H1 (cell line): ENCODE data around the gene SELENOF. TPM values are rescaled to one million over a fixed set of nuclear protein-coding genes. Genes with fewer than 3 reads are reported as not detected.

Experiments
- CTCF ChIA-PET: fragments of 300-600 bp; sonication (Branson Sonifier 250); formaldehyde crosslinking; loops from one replicate; lab custom pipeline; 2021; ENCODE audit not compliant: partially characterized antibody; lab: Charles Lee
- POLR2A ChIA-PET: fragments of 300-600 bp; sonication (Branson Sonifier 250); formaldehyde crosslinking; loops from one replicate; lab custom pipeline; 2021; ENCODE audit warnings: inconsistent platforms; ENCODE audit not compliant: partially characterized antibody; lab: Charles Lee
- DNase-seq, 2 experiments: peaks; one replicate each; pipeline versions ENCODE4 v3.0.0 to v3.0.0-alpha.2; 2010 to 2022; ENCODE audit warnings: low spot score in 2 of 2, low read depth in 1 of 2, mixed read lengths in 1 of 2
- FAIRE-seq: peaks from 2 replicates; lab custom pipeline; 2011; peaks lifted over from hg19 to GRCh38; lab: Jason Lieb, UNC
- H2AFZ ChIP-seq: 2 replicates; pipeline ENCODE4 v1.8.1; 2012; ENCODE audit warnings: low read length, inconsistent platforms
- H2AK5ac ChIP-seq: 2 replicates; pipeline ENCODE4 v1.6.1; 2013; ENCODE audit warnings: low read depth, low read length
- H2BK120ac ChIP-seq: replicated peaks from 2 replicates; pipeline ENCODE3; 2013; ENCODE audit warnings: low read depth, low read length, inconsistent platforms
- H2BK12ac ChIP-seq: 2 replicates; pipeline ENCODE4 v1.6.1; 2013; ENCODE audit warnings: low read depth, low read length
- H2BK15ac ChIP-seq: 2 replicates; pipeline ENCODE4 v1.6.1; 2013; ENCODE audit warnings: low read length
- H2BK20ac ChIP-seq: 2 replicates; pipeline ENCODE4 v1.6.1; 2013; ENCODE audit warnings: low read length
- H2BK5ac ChIP-seq: 2 replicates; pipeline ENCODE4 v1.6.1; 2013; ENCODE audit warnings: low read depth, low read length
- H3K14ac ChIP-seq: 2 replicates; pipeline ENCODE4 v1.6.1; 2013; ENCODE audit warnings: inconsistent platforms; ENCODE audit not compliant: insufficient read length
- H3K18ac ChIP-seq: 2 replicates; pipeline ENCODE4 v1.6.1; 2013; ENCODE audit warnings: low read length; ENCODE audit errors: extremely low read depth
- H3K23ac ChIP-seq: 2 replicates; pipeline ENCODE4 v1.6.1; 2013; ENCODE audit warnings: inconsistent platforms; ENCODE audit not compliant: insufficient read length
- H3K23me2 ChIP-seq: 2 replicates; pipeline ENCODE4 v1.6.1; 2013; ENCODE audit warnings: low read depth, low read length
- H3K27ac ChIP-seq: 2 replicates; pipeline ENCODE4 v1.6.1; 2011; ENCODE audit warnings: low read depth, low read length, inconsistent platforms
- H3K27me3 ChIP-seq, 4 experiments: replicated peaks in 1 of 4; 1 replicate in 1 of 4; 2 replicates in 3 of 4; pipeline versions ENCODE4 v1.6.1 to v1.8.1; 2011 to 2013; ENCODE audit warnings: low read length in 3 of 4, mild to moderate bottlenecking in 3 of 4, inconsistent platforms in 2 of 4, mixed read lengths in 2 of 4, moderate library complexity in 1 of 4; ENCODE audit not compliant: control insufficient read depth in 3 of 4, insufficient read depth in 3 of 4; ENCODE audit errors: extremely low read depth in 1 of 4
- H3K36me3 ChIP-seq, 4 experiments: 2 replicates each; pipeline versions ENCODE4 v1.6.1 to v1.8.1; 2011 to 2013; ENCODE audit warnings: mild to moderate bottlenecking in 4 of 4, low read length in 3 of 4, moderate library complexity in 2 of 4, control low read depth in 1 of 4, inconsistent platforms in 1 of 4; ENCODE audit not compliant: insufficient read depth in 4 of 4, control insufficient read depth in 2 of 4
- H3K4ac ChIP-seq: replicated peaks from 2 replicates; pipeline ENCODE3; 2013; ENCODE audit warnings: low read length, low read depth, mixed read lengths, inconsistent platforms; ENCODE audit not compliant: insufficient read length
- H3K4me1 ChIP-seq, 4 experiments: replicated peaks in 1 of 4; 1 replicate in 1 of 4; 2 replicates in 3 of 4; pipeline versions ENCODE4 v1.6.1 to v1.8.1; 2011 to 2013; ENCODE audit warnings: low read length in 3 of 4, inconsistent platforms in 2 of 4, mixed read lengths in 1 of 4; ENCODE audit not compliant: insufficient read depth in 4 of 4, control insufficient read depth in 3 of 4
- H3K4me2 ChIP-seq, 2 experiments: 2 replicates each; pipeline versions ENCODE4 v1.6.1 to v1.8.1; 2011 to 2013; ENCODE audit warnings: low read depth in 2 of 2, low read length in 2 of 2, control low read depth in 1 of 2, inconsistent platforms in 1 of 2, mild to moderate bottlenecking in 1 of 2; ENCODE audit not compliant: insufficient read depth in 1 of 2
- H3K4me3 ChIP-seq, 4 experiments: fragments of 200-600, 300-600 bp in 1 of 4; sonication (generic), shearing (Covaris generic), sonication (Bioruptor Twin) in 1 of 4; 2 replicates each; pipeline versions ENCODE4 v1.5.1 to v1.8.1; 2011 to 2016; ENCODE audit warnings: low read length in 4 of 4, low read depth in 3 of 4, control low read depth in 2 of 4, inconsistent platforms in 2 of 4, mild to moderate bottlenecking in 2 of 4, mixed read lengths in 1 of 4, moderate library complexity in 1 of 4; ENCODE audit not compliant: insufficient read depth in 2 of 4; ENCODE audit errors: extremely low read depth in 1 of 4
- H3K56ac ChIP-seq: replicated peaks from 2 replicates; pipeline ENCODE3; 2013; ENCODE audit warnings: low read depth, mild to moderate bottlenecking, mixed read lengths, low read length, inconsistent platforms; ENCODE audit not compliant: insufficient read length
- H3K79me1 ChIP-seq: 2 replicates; pipeline ENCODE4 v1.6.1; 2013; ENCODE audit warnings: low read depth, low read length, control low read depth
- H3K79me2 ChIP-seq, 2 experiments: 2 replicates each; pipeline versions ENCODE4 v1.6.1 to v1.8.1; 2012 to 2013; ENCODE audit warnings: low read length in 2 of 2, mild to moderate bottlenecking in 2 of 2, inconsistent platforms in 1 of 2; ENCODE audit not compliant: insufficient read depth in 2 of 2, control insufficient read depth in 1 of 2
- H3K9ac ChIP-seq, 4 experiments: replicated peaks in 1 of 4; 1 replicate in 1 of 4; 2 replicates in 3 of 4; pipeline versions ENCODE4 v1.6.1 to v1.8.1; 2011 to 2013; ENCODE audit warnings: low read depth in 3 of 4, low read length in 3 of 4, control low read depth in 2 of 4, mild to moderate bottlenecking in 2 of 4, moderate library complexity in 2 of 4, inconsistent platforms in 1 of 4; ENCODE audit errors: extremely low read depth in 1 of 4
- H3K9me3 ChIP-seq, 2 experiments: 2 replicates each; pipeline versions ENCODE4 v1.6.1 to v1.8.1; 2012 to 2013; ENCODE audit warnings: mild to moderate bottlenecking in 2 of 2, moderate library complexity in 2 of 2, control low read depth in 1 of 2, inconsistent platforms in 1 of 2, low read depth in 1 of 2, low read length in 1 of 2, mixed read lengths in 1 of 2; ENCODE audit not compliant: insufficient read depth in 2 of 2
- H4K20me1 ChIP-seq, 2 experiments: replicated peaks in 1 of 2; 2 replicates each; pipeline versions ENCODE3 to v1.8.1; 2011 to 2013; ENCODE audit warnings: inconsistent platforms in 2 of 2, low read length in 2 of 2, mild to moderate bottlenecking in 1 of 2; ENCODE audit not compliant: insufficient read depth in 2 of 2, control insufficient read depth in 1 of 2
- H4K5ac ChIP-seq: 2 replicates; pipeline ENCODE4 v1.6.1; 2013; ENCODE audit warnings: low read length, low read depth, mixed read lengths, inconsistent platforms; ENCODE audit not compliant: insufficient read length
- H4K8ac ChIP-seq: 2 replicates; pipeline ENCODE4 v1.8.0; 2013; ENCODE audit warnings: mild to moderate bottlenecking, moderate library complexity, low read length, inconsistent platforms; ENCODE audit not compliant: insufficient read depth; ENCODE audit errors: extremely low read depth
- H4K91ac ChIP-seq: replicated peaks from 2 replicates; pipeline ENCODE3; 2013; ENCODE audit warnings: low read length, mixed read lengths, inconsistent platforms; ENCODE audit not compliant: insufficient read length
- BACH1 ChIP-seq: IDR thresholded peaks from 2 replicates; pipeline ENCODE4 v1.6.1; 2012; ENCODE audit warnings: low read length, improper control_type of control experiment
- CHD2 ChIP-seq: IDR thresholded peaks from 2 replicates; pipeline ENCODE4 v1.6.1; 2012; ENCODE audit warnings: low read length, improper control_type of control experiment
- EP300 ChIP-seq, 2 experiments: IDR thresholded peaks; 1 replicate in 1 of 2; 2 replicates in 1 of 2; pipeline ENCODE4 v1.6.1; 2011 to 2012; ENCODE audit warnings: low read depth in 2 of 2, low read length in 2 of 2, mild to moderate bottlenecking in 2 of 2, borderline replicate concordance in 1 of 2, inconsistent platforms in 1 of 2, moderate library complexity in 1 of 2
- GABPA ChIP-seq: IDR thresholded peaks from 2 replicates; pipeline ENCODE4 v1.6.1; 2011; ENCODE audit warnings: mild to moderate bottlenecking, low read length, moderate library complexity, borderline replicate concordance; ENCODE audit not compliant: insufficient read depth
- GTF2F1 ChIP-seq: IDR thresholded peaks from 2 replicates; pipeline ENCODE4 v1.6.1; 2012; ENCODE audit warnings: low read depth, low read length, improper control_type of control experiment, borderline replicate concordance
- JUND ChIP-seq: IDR thresholded peaks from 2 replicates; pipeline ENCODE4 v1.6.1; 2011; ENCODE audit warnings: mild to moderate bottlenecking, improper control_type of control experiment, low read length
- KDM1A ChIP-seq: fragments of 200-600, 300-600 bp; sonication (generic); IDR thresholded peaks from 2 replicates; pipeline ENCODE4 v1.7.1; 2016; ENCODE audit warnings: mild to moderate bottlenecking, low read length, borderline replicate concordance
- SAP30 ChIP-seq: fragments of 300-600 bp; sonication (generic); IDR thresholded peaks from 2 replicates; pipeline ENCODE4 v1.7.1; 2012; ENCODE audit warnings: low read length, moderate library complexity, mild to moderate bottlenecking, inconsistent platforms; ENCODE audit not compliant: insufficient read depth, insufficient replicate concordance
- SIX5 ChIP-seq: IDR thresholded peaks from 2 replicates; pipeline ENCODE4 v1.6.1; 2011; ENCODE audit warnings: mild to moderate bottlenecking, low read depth, low read length
- TAF1 ChIP-seq: IDR thresholded peaks from 2 replicates; pipeline ENCODE4 v1.6.1; 2011; ENCODE audit warnings: mild to moderate bottlenecking, low read depth, low read length
- WGBS, 2 experiments: shearing (Covaris generic) in 1 of 2; methylation state at CpG; one replicate each; pipeline versions ENCODE4 v1.1.6 to v1.1.7; 2013 to 2015; ENCODE audit warnings: low lambda C conversion rate in 2 of 2, mixed read lengths in 2 of 2, inconsistent platforms in 1 of 2, low coverage in 1 of 2, missing lambda C conversion rate in 1 of 2; ENCODE audit not compliant: insufficient replicate concordance in 2 of 2, insufficient coverage in 1 of 2, insufficient read length in 1 of 2; ENCODE audit errors: extremely low coverage in 1 of 2, missing lambda C conversion rate in 1 of 2; 5-methylcytosine and 5-hydroxymethylcytosine counted together
- polyA plus RNA-seq, 7 experiments: library from polyadenylated mRNA; depleted of rRNA in 3 of 7; stranded (reverse) in 5 of 7; unstranded in 2 of 7; fragments of >200 nt in 5 of 7; fragments of 200-250 nt in 2 of 7; gene quantifications; 1 replicate in 5 of 7; 2 replicates in 1 of 7; 4 replicates in 1 of 7; pipeline versions ENCODE4 v1.2.1 to v1.2.3, GENCODE V29; 2011 to 2013; ENCODE audit warnings: missing spikeins in 2 of 7, mixed read lengths in 2 of 7
- total RNA-seq: library from RNA; stranded (reverse); fragmentation: NEBNext Ultra II Directional; extraction: Animal tissue kit (Norgen Biotek cat#: 25700); gene quantifications from 2 replicates; pipeline ENCODE4 v1.2.1, GENCODE V29; 2021
- TF ChIP-seq, protein P1 (sequence below): IDR thresholded peaks from 2 replicates; pipeline ENCODE4 v1.6.1; 2012; ENCODE audit warnings: inconsistent platforms

Gene SELENOF
- total and polyA plus RNA-seq, 2 of the 8 experiments (the other 6 are each of a cell fraction or from before 2014, with no cell fraction given) = 70.7 to 163 TPM

DNA sequence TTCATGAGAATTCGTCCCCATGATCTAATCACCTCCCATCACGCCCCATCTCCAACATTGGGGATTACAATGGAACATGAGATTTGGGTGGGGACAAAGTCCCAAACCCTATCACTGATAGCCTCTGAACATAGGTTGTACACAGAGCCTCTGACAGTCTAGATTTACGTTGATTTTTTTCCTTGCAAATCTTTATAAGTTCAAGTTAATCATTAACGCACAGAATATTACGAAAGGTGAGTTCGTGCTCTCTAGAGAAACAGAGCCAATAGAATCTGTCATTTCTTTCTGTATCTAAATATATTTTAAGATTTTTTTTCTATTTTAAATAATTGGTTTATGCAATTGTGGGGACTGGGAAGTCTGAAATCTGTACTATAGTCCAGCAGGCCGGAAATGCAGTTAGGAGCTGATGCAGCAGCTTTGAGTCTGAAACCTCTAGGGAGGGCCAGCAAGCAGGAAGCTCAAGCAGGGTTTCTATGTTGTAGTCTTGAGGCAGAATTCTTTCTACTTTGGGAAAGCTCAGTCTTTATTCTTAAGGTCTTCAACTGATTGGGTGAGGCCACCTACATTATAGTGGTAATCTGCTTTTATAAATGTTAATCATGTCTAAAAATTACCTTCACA, 61.0 kb downstream of the SELENOF start:
- CTCF ChIA-PET = interaction anchor here (0.9 kb wide), 1 partner anchor 9 kb away, joined by 3 read pairs; no protein-coding TSS in a partner anchor
- H3K9ac ChIP-seq = no peak overlapping the region
- no peak for FAIRE-seq

More for the DNA sequence above, 61.0 kb downstream of the SELENOF start:
- H3K36me3 ChIP-seq = no peaks in the 10 kb centered on the region
- WGBS, 2 experiments = 92% methylated on average over 7 of the region's 7 CpGs; no CpG with 5 or more reads in 1 of the 2 experiments
- H3K14ac ChIP-seq = no peak overlapping the region
- H2BK12ac ChIP-seq = no peak overlapping the region
- H3K27me3 ChIP-seq = no peaks in the 10 kb centered on the region
- H2BK5ac ChIP-seq = no peak overlapping the region
- H3K9me3 ChIP-seq = no peaks in the 10 kb centered on the region
- no peak overlapping the region for H2AFZ ChIP-seq
- no peak overlapping the region for H2AK5ac ChIP-seq
- H2BK120ac ChIP-seq = no peak overlapping the region
- no peak overlapping the region for H3K4me3 ChIP-seq
- H3K23ac ChIP-seq = no peak overlapping the region
- POLR2A ChIA-PET = no interaction called here
- no peaks in the 10 kb centered on the region for H4K20me1 ChIP-seq
- H4K5ac ChIP-seq = no peak overlapping the region
- H3K18ac ChIP-seq = no peak overlapping the region
- H3K56ac ChIP-seq = no peak overlapping the region
- H3K4ac ChIP-seq = no peak overlapping the region
- no peaks in the 10 kb centered on the region for H3K79me1 ChIP-seq
- no peak overlapping the region for H4K91ac ChIP-seq
- DNase-seq = no peak
- no peak overlapping the region for H2BK15ac ChIP-seq
- no peaks in the 10 kb centered on the region for H3K79me2 ChIP-seq
- TF ChIP-seq GABPA = no peak
- TF ChIP-seq SAP30 = no peak
- no peak for TF ChIP-seq BACH1
- no peak for TF ChIP-seq EP300 (IDR thresholded peaks at IDR 0.05; ENCODE audit: borderline replicate concordance in 1 of 2, low read depth in 2 of 2, low read length in 2 of 2)
- TF ChIP-seq, protein P1, sequence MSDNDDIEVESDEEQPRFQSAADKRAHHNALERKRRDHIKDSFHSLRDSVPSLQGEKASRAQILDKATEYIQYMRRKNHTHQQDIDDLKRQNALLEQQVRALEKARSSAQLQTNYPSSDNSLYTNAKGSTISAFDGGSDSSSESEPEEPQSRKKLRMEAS = no peak
- no peak for TF ChIP-seq JUND
- TF ChIP-seq GTF2F1 = no peak
- no peak for TF ChIP-seq SIX5
- TF ChIP-seq KDM1A = no peak
- no peak for TF ChIP-seq TAF1
- TF ChIP-seq CHD2 = no peak
- TF ChIP-seq, all 59 proteins: peak for 0
- Histone ChIP-seq H3K4me1 (no peaks in the 10 kb centered on the region), H3K27ac (no peak overlapping the region), H2BK20ac (no peak overlapping the region), H3K4me2 (no peak overlapping the region), H3K23me2 (no peaks in the 10 kb centered on the region), H4K8ac (no peak overlapping the region)
